GM18520 (cell line): ENCODE results near the gene MYL10.

Experiments
- ATAC-seq: cut with Tn5 transposase; IDR thresholded peaks from one replicate; pipeline ENCODE4 v1.9.1; 2021; ENCODE audit not compliant: unreplicated experiment

The MYL10 gene

DNA sequence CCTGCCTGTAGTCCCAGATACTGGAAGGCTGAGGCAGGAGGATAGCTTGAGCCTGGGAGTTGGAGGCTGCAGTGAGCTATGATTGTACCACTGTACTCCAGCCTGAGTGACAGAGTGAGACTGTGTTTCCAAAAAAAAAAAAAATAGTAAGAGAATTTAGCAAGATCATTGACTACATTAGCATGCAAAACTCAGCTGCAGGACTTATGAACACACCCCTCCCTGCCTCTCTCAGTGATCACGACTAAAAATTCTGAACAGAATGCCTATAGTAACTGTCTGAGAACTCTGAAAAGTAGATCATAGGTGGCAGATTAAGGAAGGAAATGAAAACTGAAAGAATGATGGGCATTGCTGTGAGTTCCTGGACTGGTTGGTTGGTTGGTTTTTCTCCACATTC, 50.5 kb downstream of the MYL10 start:
- no peak for ATAC-seq

DNA sequence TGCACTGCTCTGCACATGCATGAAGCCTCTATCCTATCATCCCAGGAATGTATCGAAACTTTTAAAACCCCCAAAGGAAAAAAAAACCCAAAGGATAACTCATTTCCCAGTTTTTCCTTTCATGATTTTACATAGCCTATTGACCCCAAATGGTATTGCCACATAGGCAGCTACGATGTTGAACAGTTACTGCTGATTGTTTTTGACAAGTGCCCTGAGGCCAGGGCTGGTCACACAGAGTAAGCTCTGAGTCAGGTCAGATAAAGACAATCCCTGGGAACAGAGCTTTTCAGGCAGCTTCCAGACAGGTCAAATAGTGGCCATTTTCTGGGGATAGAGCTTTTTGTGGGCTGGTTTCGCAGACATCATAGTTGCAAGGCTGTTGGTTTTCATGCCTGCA, 52.1 kb downstream of the MYL10 start:
- no peak for ATAC-seq

DNA sequence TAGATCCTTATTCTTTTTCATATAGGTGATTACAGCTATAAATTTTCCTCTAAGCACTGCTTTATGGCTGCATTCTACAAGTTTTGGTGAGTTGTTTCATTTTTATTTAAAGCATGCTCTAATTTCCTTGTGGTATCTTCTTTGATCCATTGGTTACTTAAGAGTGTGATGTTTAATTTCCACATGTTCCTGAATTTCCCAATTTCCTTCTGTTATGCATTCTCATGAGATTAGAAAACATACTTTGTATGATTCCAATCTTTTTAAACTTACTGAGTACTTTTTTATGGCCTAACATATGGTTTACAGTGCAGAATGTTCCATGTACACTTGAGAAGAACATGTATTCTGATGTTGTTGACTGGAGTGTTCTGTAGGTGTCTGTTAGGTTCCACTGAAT, 53.4 kb downstream of the MYL10 start:
- no peak for ATAC-seq

DNA sequence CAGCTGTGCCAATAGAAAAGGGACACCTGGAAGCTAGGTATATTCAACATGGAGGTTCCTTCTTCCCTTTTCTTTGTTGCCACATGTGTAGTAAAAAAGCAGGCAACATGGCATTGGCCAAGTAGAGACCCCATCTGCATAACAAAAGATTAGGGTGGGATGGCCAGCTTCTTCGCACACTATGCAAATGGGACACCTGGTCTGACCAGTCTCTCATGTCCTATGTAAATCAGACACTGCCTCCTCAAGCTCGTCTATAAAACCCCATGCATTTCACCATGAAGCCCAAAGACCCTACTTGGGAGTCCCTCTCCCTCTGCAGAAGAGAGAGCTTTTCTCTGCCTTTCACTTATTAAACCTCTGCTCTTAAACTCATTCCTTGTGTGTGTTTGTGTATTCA, 53.9 kb downstream of the MYL10 start:
- ATAC-seq = no peak

DNA sequence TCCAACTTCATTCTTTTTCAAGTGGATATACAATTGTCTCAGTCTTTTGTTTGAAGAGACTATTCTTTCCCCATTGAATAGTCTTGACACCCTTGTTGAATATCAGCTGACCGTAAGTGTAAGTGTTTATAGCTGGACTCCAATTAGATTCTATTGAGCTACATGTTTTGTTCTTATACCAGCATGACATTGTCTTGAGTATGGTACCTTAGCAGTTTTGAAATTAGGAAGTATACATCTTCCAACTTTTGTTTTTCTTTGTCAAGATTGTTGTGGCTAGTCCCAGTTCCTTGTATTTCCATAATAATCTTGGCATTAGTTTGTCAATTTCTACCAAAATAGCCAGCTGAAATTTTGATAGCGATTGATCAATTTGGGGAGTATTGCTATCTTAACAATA, 56.9 kb downstream of the MYL10 start:
- ATAC-seq = no peak

DNA sequence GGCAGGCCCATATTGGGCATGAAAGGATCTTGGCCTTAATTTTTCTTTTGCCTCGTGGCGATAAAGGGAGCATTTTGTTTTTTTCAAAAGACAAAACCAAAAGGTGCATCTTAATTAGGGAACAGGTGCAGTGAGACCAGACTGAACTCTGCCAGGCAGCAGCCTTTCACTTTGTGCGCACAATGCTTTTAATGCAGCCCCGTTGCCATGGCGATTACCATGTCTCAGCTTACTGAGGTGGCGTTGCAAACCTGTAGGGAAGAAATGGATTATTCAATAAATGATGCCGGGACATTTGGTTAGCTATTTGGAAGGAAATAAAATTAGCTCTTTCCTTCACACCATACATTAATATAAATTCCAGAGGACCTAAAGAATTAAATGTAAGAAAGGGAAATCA, 61.9 kb downstream of the MYL10 start:
- ATAC-seq = no peak

DNA sequence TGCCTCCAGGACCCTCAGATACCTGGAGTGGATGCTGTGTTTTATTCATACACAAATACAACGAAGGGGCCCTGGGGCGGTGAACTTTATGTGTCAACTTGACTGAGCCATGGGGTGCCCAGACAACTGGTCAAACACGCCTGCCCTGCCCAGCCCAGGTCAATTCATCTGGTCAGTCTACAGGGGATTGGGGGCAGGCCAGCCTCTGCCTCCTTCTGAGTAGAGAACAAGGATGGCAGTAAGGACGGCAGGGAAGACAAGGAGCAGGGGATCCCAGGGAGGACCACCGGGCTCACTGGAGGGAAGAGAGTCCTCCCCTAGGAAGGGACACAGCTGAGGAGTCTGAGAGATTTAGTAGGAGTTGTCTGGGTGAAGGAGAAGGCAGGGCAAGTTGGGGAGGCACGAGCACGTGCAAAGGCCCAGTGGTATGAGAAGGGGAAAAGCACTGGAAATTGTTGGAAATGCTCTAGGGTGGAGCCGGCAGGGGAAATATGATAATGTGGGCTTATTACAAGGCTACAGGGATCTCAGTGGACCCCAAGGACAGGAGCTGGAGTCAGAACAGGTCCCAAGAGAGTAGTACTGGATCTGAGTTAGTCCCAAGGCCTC, 63.4 kb downstream of the MYL10 start:
- no peak for ATAC-seq

DNA sequence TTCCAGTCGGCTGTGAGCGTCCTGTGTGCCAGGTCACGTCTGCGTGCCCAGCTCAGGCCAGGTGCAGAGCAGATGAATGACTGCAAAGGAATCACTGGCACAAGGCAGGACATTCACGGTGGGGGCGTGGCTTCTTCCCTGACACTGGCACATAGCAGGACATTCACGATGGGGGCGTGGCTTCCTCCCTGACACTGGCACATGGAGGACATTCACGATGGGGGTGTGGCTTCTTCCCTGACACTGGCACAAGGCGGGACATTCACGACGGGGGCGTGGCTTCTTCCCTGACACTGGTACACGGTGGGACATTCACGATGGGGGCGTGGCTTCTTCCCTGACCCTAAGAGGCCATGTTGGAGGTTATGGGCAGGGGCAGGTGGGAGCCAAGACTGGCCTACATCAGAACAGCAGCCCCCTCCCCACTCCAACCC, 64.3 kb downstream of the MYL10 start:
- no peak for ATAC-seq

DNA sequence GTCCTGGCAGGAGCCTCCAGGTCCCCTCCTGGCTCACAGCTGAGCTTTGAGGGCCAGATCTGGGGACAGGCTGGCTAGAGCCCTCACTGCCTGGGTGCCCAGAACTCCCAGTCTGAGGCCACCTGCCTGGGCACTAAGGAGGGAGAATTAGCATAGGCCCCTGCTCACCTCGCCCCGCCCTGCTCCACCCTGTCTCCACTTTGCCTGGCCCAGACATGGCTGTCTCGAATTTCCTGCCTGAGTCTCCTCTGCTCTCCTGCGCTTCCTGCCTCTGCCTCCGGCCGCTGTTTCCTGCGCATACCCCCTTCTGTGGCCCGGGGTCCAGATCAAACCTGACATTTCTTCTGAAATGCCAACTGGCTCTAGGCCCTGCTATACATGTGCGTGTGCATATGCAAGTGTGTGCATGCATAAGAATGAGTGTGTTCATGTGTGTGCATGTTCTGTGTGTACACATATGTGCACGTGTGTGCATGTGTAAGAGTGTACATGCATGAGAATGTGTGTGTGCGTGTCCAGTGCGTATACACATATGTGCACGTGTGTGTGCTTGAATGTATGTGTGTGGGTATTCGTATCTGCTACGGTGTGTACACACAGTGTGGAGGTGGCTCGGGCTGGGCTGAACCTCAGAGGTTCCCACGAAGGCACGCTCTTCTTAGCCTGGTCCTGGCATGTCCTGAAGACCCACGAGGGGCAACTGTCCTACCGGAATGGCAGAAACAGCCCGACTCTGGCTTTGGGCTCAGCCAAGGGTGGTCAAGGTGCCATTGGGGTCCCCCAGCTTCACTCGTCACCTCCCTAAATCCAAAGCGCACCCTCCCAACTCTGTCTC, 64.9 kb downstream of the MYL10 start:
- no peak for ATAC-seq
